Subcutaneous adipose tissue (tissue), 4 donors: ENCODE data around the gene RPUSD4. TPM values are rescaled to one million over a fixed set of nuclear protein-coding genes. Genes with fewer than 3 reads are reported as not detected.

Experiments
- CTCF ChIP-seq: fragments of 450-650 bp; IDR thresholded peaks from one replicate; pipeline ENCODE4 v1.5.1; 2016; ENCODE audit warnings: low read depth, mild to moderate bottlenecking, control low read depth, antibody characterized with exemption, moderate library complexity
- total RNA-seq, 4 donors: library from RNA; depleted of rRNA; stranded (reverse); fragments of >200 nt; gene quantifications; one replicate each; pipeline ENCODE4 v1.1.0, GENCODE V29; 2016

RPUSD4 gene
- total RNA-seq, 4 donors from 2014 or later, result 13.7 to 35.4 (median 26.7) TPM

- no peak for TF ChIP-seq CTCF
Observed at GRCh38 chr11:126159719-126160344, 51.6 kb downstream of the RPUSD4 start.

GRCh38 chr11:126158054-126158791 lies 53.2 kb downstream of the RPUSD4 start:
- no peak for TF ChIP-seq CTCF

GRCh38 chr11:126157326-126158030 lies 54.0 kb downstream of the RPUSD4 start:
- no peak for TF ChIP-seq CTCF

GRCh38 chr11:126156814-126157213 lies 54.6 kb downstream of the RPUSD4 start:
- no peak for TF ChIP-seq CTCF

- TF ChIP-seq CTCF, result no peak
Observed at GRCh38 chr11:126155402-126156187, 55.9 kb downstream of the RPUSD4 start.

- no peak for TF ChIP-seq CTCF
Observed at GRCh38 chr11:126154691-126155090, 56.8 kb downstream of the RPUSD4 start.
